GM12874 (cell line): ENCODE measurements around the gene KIRREL3.

Source experiments
- CTCF ChIP-seq: IDR thresholded peaks from 2 replicates; pipeline ENCODE4 v1.5.1; 2011; ENCODE audit warnings: low read depth, mild to moderate bottlenecking, control low read depth, low read length, moderate library complexity; ENCODE audit not compliant: insufficient read depth

KIRREL3 gene

GRCh38 chr11:126385991-126386728 lies 614.4 kb downstream of the KIRREL3 start:
- no peak for TF ChIP-seq CTCF

- TF ChIP-seq CTCF = no peak
Observed at GRCh38 chr11:126384449-126385070, 616.0 kb downstream of the KIRREL3 start.

GRCh38 chr11:126383339-126384335 lies 616.9 kb downstream of the KIRREL3 start:
- TF ChIP-seq CTCF = no peak

- no peak for TF ChIP-seq CTCF
Observed at GRCh38 chr11:126380909-126381308, 619.7 kb downstream of the KIRREL3 start.

GRCh38 chr11:126378763-126379162 lies 621.8 kb downstream of the KIRREL3 start:
- no peak for TF ChIP-seq CTCF

GRCh38 chr11:126375726-126376125 lies 624.8 kb downstream of the KIRREL3 start:
- no peak for TF ChIP-seq CTCF
